NCI-H748 (cell line): ENCODE measurements around the gene TEX29.
A peak's percentile ranks its signal among the peaks of the same experiment; 100 is the strongest.

Source experiments
- DNase-seq: peaks from one replicate; lab custom pipeline; 2025; ENCODE audit not compliant: unreplicated experiment; lab: John Stamatoyannopoulos, UW

The TEX29 gene

DNA sequence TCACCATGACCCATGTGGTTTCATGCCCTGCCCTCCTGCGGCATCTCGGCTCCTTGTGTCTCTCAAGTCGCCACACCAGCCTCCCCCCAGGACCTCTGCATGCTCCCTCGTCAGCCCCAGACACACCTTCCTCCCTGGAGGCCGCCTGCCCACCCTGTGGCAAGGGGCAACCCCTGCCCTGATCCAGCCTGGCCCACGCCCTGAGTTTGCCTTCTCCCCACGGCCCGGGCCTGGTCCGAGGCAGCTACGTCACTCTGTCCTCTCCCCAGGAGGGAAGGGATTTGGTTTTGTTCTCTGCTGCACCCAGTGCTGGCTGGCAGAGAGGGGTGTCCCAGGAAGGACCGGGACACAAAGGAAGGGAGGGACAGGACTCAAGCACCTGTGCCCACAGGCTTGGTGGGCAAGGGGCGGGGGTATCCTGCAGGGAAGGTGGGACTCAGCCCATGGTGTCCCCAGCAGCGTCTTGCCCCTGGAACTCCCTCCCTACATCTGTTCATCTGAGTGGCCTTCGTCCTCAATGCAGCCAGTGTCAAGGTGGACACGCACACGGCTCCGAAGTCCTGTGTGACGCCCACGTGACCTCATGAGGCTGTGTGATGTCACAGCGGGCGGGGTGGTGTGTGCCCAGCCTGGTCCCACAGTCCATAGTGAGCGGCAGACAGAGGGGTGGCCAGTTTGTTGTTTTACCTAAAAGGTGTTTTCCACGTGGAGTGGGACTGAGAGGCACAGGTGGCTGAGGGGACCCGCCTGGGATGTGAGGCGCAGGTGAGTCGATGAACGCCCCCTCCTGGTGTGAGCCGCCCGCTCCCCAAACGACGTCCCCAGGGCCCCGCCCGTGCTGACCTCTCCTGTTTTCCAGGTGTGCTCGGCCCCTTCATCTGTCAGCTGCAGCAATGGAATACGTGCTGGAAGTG lies at the start of gene TEX29:
TEX29 (plus strand) TSS at position 645 of the 914 bp plus-strand sequence; CDS start at position 894, 249 bp downstream.
- DNase-seq = peak; percentile 15

GRCh38 chr13:111270765-111271698 lies 49.4 kb upstream of the TEX29 start:
- DNase-seq = no peak

DNA sequence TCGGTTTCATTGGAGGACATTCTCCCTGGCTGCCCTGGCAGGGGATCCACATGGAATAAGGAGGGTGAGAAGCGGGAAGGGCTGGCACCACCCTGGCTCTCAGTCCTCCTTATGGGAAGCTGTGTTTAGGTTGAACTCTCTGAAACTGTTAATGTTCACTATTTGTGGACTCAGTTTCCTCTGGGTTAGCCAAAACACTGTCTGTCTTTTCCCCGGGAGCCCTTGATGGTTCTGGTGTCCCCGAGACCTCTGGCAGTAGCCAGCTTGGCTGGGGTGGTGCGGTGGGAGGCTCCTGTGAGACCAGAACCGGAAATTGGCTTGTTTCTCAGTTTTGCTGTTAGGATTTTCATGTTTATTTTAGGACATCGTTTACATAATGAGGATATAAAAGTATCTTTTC lies 48.3 kb upstream of the TEX29 start:
- no peak for DNase-seq

DNA sequence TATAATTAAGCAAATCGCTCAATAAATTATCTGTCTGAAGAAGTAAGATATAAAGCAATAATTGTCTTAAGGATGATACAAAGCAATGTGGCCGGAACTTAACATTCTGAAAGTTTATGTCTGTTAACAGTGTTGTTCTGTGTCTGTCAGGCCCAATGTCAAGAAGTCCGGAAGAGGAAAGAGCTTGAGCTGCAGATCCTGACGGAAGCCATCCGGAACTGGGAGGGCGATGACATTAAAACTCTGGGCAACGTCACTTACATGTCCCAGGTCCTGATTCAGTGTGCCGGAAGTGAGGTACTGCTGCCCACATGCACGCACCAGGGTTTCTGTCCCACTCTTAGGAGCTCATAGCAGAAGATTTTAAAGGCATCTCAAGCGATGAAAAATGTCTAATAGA lies 45.1 kb upstream of the TEX29 start:
- no peak for DNase-seq

- DNase-seq = no peak
Measured at GRCh38 chr13:111275995-111276618, 44.3 kb upstream of the TEX29 start.

- DNase-seq = no peak
Measured at GRCh38 chr13:111278258-111278657, 42.2 kb upstream of the TEX29 start.

- no peak for DNase-seq
Measured at GRCh38 chr13:111278743-111279652, 41.4 kb upstream of the TEX29 start.

- DNase-seq = no peak
Measured at GRCh38 chr13:111280226-111280625, 40.2 kb upstream of the TEX29 start.

DNA sequence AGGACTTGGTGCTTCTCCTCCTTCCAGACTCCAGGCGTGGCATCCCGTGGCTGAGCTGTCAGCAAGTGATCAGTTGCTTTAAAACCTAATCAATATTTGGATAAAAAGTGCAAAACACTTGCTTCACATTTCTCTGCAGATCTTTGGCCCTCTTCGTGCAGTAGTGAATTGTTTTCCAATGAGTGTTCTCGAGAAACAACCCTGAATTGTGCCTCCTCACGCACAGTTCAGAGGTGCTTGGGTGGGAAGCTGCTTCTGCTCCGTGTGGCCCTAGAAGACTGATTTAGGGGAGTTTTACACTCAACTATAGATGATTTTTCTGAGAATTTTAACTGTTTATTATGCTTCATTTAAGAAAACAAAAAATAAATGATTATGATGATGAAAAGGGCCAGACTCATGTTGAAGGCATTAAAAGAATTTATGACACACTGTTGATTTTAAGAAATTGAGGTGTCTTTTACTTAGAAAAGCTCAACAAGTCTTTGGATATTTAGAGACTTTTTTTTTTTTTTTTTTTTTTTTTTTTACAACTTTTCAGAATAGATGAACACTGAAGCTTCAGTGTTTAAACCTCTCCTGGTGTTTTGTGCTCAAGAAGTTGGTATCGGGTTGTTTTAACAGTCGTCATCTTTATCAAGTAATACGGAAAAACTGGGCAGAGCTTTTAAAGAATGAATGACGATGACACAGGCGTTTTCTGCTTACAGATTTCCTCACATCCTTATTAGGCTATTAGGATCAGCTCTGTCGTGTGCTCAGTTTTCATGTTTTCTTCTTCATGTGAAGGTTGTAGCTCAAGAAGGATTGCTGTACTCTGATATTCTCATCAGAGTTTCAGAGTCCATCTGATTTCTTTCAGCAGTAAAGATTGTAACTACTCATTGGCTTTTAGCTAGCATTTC lies 39.5 kb upstream of the TEX29 start:
- no peak for DNase-seq

DNA sequence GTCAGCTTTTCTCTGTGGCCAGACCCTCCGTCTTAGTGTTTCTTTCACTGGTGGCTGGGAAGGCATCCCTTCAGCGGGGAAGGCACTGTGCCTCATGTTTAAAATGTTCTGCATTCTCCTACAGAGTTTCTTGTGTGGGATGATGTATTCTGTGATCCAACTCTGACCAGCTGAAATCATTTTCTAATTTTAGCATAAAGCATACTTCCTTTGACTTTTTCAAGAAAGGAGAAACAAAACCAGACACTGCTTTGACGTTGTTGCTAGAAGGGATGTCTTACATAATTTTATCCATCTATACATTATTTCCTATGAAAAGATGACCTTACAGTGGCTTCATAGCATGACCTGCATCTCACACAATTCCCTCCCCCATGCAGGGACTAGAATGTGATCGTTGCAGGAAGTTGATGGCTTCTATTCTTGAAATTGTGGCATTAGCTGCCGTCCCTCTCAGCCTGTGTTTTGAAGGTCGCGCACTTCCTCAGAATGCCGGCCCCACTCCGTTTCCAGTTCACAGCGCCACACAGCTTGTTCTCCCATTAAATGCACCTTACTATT lies 38.6 kb upstream of the TEX29 start:
- peak; percentile 73 for DNase-seq

DNA sequence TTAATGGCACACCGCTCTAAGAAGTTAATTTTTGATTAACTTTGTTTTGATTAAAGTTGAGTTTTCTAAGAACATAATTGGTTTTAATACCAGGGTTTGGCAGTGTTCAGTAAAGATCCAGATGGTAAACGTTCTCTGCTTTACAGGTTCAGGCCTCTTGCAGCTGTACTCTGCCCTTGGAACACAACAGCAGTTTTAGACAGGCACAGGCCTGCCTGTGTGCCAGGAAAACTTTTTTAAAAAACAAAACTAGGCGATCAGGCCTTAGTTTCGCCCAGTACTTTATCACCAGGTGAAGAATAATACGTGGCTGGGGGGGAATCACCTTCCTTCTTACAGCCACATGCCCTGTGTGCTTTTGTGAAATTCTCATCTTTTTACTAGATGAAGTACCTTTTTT lies 38.0 kb upstream of the TEX29 start:
- no peak for DNase-seq

GRCh38 chr13:111282997-111283396 lies 37.4 kb upstream of the TEX29 start:
- DNase-seq = peak; percentile 9

GRCh38 chr13:111283457-111283856 lies 37.0 kb upstream of the TEX29 start:
- DNase-seq = no peak

DNA sequence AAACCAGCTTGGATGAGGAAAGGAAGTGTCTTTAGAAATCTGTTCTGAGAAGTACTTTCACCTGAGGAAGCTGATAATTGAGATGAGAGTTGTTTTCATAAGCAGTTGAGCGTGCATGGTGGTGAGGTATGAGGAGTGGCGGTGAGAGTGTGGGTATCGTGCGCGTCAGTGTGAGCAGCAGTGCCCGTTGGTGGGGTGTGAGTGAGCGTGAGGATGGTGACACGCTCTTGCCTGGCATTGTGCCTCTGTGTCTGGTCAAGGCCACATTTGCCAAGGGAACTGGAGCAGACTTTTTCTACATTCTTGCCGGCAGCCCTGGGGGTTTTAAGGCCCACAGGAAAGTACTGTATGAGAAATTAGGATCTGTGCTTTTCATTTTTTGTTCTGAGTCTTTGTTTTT lies 36.5 kb upstream of the TEX29 start:
- no peak for DNase-seq

GRCh38 chr13:111284565-111284964 lies 35.9 kb upstream of the TEX29 start:
- no peak for DNase-seq

GRCh38 chr13:111286162-111286561 lies 34.3 kb upstream of the TEX29 start:
- no peak for DNase-seq

GRCh38 chr13:111286749-111287148 lies 33.7 kb upstream of the TEX29 start:
- DNase-seq = no peak

DNA sequence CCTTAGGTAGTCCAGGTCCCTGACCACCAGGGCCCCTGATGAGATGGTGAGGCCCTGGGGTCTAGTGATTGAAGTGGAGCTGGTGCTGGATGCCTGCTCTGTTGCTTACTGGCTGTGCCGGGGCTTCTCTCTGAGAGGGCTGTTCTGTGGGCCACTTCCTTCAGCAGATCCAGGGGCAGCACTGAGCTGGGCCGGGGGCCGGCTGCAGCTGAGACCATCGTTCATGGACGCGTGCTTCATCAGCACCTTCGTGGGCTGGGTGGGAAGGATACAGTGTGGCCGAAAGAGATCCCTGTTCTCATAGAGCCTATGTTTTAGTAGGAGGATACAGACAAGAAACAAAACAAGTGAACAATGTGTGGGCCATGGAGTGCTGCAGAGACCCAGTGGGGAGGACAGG lies 33.2 kb upstream of the TEX29 start:
- no peak for DNase-seq

DNA sequence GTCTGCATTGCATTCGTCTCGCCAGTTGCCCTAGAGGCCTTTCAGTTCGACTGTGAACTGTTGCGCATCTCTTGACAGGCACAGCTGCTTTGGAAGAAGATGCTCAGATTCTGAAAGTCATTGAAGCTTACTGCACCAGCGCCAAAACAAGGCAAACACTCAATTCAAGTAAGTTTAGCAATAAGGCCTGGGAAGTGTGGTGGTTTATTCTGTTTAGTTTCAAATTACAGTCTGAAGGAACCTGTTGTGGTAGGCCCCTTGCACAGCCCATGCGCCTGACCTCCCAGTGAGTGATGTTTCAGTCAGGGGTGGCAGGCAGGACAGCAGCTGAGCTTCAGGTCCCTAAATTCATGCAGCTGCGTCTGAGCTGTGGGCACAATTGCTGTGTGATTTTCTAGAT lies 32.2 kb upstream of the TEX29 start:
- no peak for DNase-seq
